Hippocampal formation (tissue), 2 donors: Measurements from ENCODE around the gene ACP4.
"Not testable (repeated sequence)": the region's sequence is repeated elsewhere in the genome, so short reads cannot be mapped to it uniquely, and the experiment has no call there.

Experiments
- DNase-seq, 2 donors: peaks; one replicate each; lab custom pipeline; 2025; lab: John Stamatoyannopoulos, UW

The ACP4 gene

GRCh38 chr19:50797781-50798658 is 7.8 kb downstream of the ACP4 start:
- DNase-seq: no peak

- DNase-seq: no peak
Measured at GRCh38 chr19:50798659-50799546, 8.7 kb downstream of the ACP4 start.

- DNase-seq: no peak
Measured at GRCh38 chr19:50799547-50799851, 9.3 kb downstream of the ACP4 start.

- DNase-seq: no peak
Measured at GRCh38 chr19:50801107-50801506, 10.9 kb downstream of the ACP4 start.

- DNase-seq: no peak
Measured at GRCh38 chr19:50803633-50804419, 13.6 kb downstream of the ACP4 start.

- peak; percentile 97 to 98 for DNase-seq
Measured at GRCh38 chr19:50804420-50805272, 14.4 kb downstream of the ACP4 start.

GRCh38 chr19:50808856-50809255 is 18.6 kb downstream of the ACP4 start:
- DNase-seq: no peak

- DNase-seq: not testable (repeated sequence)
Measured at GRCh38 chr19:50811622-50812238, 21.5 kb downstream of the ACP4 start.

- DNase-seq: no peak
Measured at GRCh38 chr19:50812474-50812873, 22.3 kb downstream of the ACP4 start.

- no peak for DNase-seq
Measured at GRCh38 chr19:50814883-50815282, 24.7 kb downstream of the ACP4 start.

- DNase-seq: no peak
Measured at GRCh38 chr19:50815439-50815838, 25.2 kb downstream of the ACP4 start.

- DNase-seq: no peak
Measured at GRCh38 chr19:50817941-50818858, 28.0 kb downstream of the ACP4 start.

GRCh38 chr19:50818859-50819472 is 28.8 kb downstream of the ACP4 start:
- DNase-seq: no peak

- DNase-seq: no peak
Measured at GRCh38 chr19:50819636-50820035, 29.4 kb downstream of the ACP4 start.

GRCh38 chr19:50820086-50820485 is 29.9 kb downstream of the ACP4 start:
- DNase-seq: no peak

GRCh38 chr19:50820549-50821247 is 30.5 kb downstream of the ACP4 start:
- DNase-seq: no peak

GRCh38 chr19:50821248-50821612 is 31.0 kb downstream of the ACP4 start:
- DNase-seq: no peak

- DNase-seq: no peak
Measured at GRCh38 chr19:50821622-50822021, 31.4 kb downstream of the ACP4 start.
